Spleen (tissue), 11 donors: ENCODE measurements around the gene AFF4. TPM values are rescaled to one million over a fixed set of nuclear protein-coding genes. Genes with fewer than 3 reads are reported as not detected.

ENCODE experiments used
- DNase-seq: peaks from one replicate; pipeline ENCODE4 v3.0.0-alpha.2; 2020
- H3K27ac ChIP-seq, 8 donors: fragments of 200-600 bp; sonication (generic) in 7 of 8; 1 replicate in 4 of 8; 2 replicates in 4 of 8; pipeline versions ENCODE4 v1.5.0 to v1.8.0; 2016 to 2021; ENCODE audit warnings: inconsistent platforms in 4 of 8, mild to moderate bottlenecking in 4 of 8, moderate library complexity in 1 of 8
- H3K27me3 ChIP-seq, 7 donors: fragments of 200-600 bp; sonication (generic) in 6 of 7; replicated peaks in 1 of 7; 1 replicate in 4 of 7; 2 replicates in 3 of 7; pipeline versions ENCODE4 v1.5.0 to v1.8.0; 2016 to 2021; ENCODE audit warnings: inconsistent platforms in 3 of 7, mild to moderate bottlenecking in 1 of 7
- H3K36me3 ChIP-seq, 6 donors: fragments of 200-600 bp; sonication (generic) in 5 of 6; 1 replicate in 4 of 6; 2 replicates in 2 of 6; pipeline versions ENCODE4 v1.5.0 to v1.8.0; 2016 to 2021; ENCODE audit warnings: inconsistent platforms in 2 of 6
- H3K4me1 ChIP-seq, 6 donors: fragments of 200-600 bp; sonication (generic) in 5 of 6; 1 replicate in 3 of 6; 2 replicates in 3 of 6; pipeline versions ENCODE4 v1.5.0 to v1.8.0; 2016 to 2021; ENCODE audit warnings: inconsistent platforms in 3 of 6
- H3K4me3 ChIP-seq, 8 donors: fragments of 200-600 bp; sonication (generic) in 7 of 8; 1 replicate in 4 of 8; 2 replicates in 4 of 8; pipeline versions ENCODE4 v1.5.0 to v1.8.0; 2016 to 2021; ENCODE audit warnings: inconsistent platforms in 4 of 8, mild to moderate bottlenecking in 4 of 8, moderate library complexity in 2 of 8
- H3K9me3 ChIP-seq, 8 donors: fragments of 200-600 bp; sonication (generic) in 7 of 8; 1 replicate in 4 of 8; 2 replicates in 4 of 8; pipeline versions ENCODE4 v1.5.0 to v1.8.0; 2016 to 2021; ENCODE audit warnings: inconsistent platforms in 4 of 8
- POLR2A ChIP-seq, 3 donors: fragments of 450-650 bp; IDR thresholded peaks; one replicate each; pipeline ENCODE4 v1.5.1; 2017; ENCODE audit warnings: antibody characterized with exemption in 3 of 3, mild to moderate bottlenecking in 1 of 3
- POLR2AphosphoS5 ChIP-seq, 3 donors: sonication (generic); formaldehyde crosslinking; IDR thresholded peaks; one replicate each; pipeline ENCODE4 v1.5.1; 2017; ENCODE audit warnings: antibody characterized with exemption in 3 of 3
- whole genome bisulfite sequencing, 5 donors: extraction: QIAGEN DNeasy Blood & Tissue Kit in 3 of 5; methylation state at CpG; one replicate each; pipeline versions ENCODE4 v1.1.5 to v1.1.7; 2013 to 2018; 5-methylcytosine and 5-hydroxymethylcytosine counted together
- intact Hi-C: fragments of 100-400 bp; cut with DNase I; formaldehyde crosslinking; loops from one replicate; pipeline ENCODE4 v1.15.0; 2023; ENCODE audit warnings: low total_unique reads
- polyA plus RNA-seq, 3 donors: library from polyadenylated mRNA; stranded (reverse); fragments of 200-250 nt; gene quantifications; one replicate each; pipeline ENCODE4 v1.2.1, GENCODE V29; 2013
- total RNA-seq, 7 donors: library from RNA; depleted of rRNA in 3 of 7; stranded (reverse); fragments of >200 nt in 3 of 7; fragmentation: NEBNext Ultra II Directional in 4 of 7; extraction: Animal tissue kit (Norgen Biotek cat#: 25700) in 4 of 7; gene quantifications; one replicate each; pipeline versions ENCODE4 v1.1.0 to v1.2.1, GENCODE V29; 2016 to 2021
- TF ChIP-seq, protein P1 (sequence below), 11 experiments: fragments of 200-600 bp in 7 of 11; fragments of 450-650 bp in 4 of 11; sonication (generic) in 4 of 11; IDR thresholded peaks in 8 of 11; conservative IDR thresholded peaks in 3 of 11; 1 replicate in 7 of 11; 2 replicates in 4 of 11; pipeline versions ENCODE4 v1.4.0 to v1.8.0; 2016 to 2021; ENCODE audit warnings: antibody characterized with exemption in 11 of 11, inconsistent platforms in 4 of 11, mild to moderate bottlenecking in 1 of 11
- donor health status: healthy with polysubstance abuse.
- donor health status: DM: no; HTN: no; CAD: no; lungs with moderate emphysema.
- donor health status: DM: no; HTN: no; CAD: no.
- donor health status: Bipolar disorder and iron deficiency.
- donor health status: healthy.
- donor health status: DM: no; HTN: no; CAD: no.
- donor health status: DM: yes; HTN: yes; CAD: no.

The AFF4 gene
- total and polyA plus RNA-seq, 10 donors: 5.1 to 84.3 (median 65.1) TPM

GRCh38 chr5:132886064-132886823, 77.2 kb downstream of the AFF4 start:
- intact Hi-C loops: no loop called here
- 91 to 94% (median 92%) methylated on average over 11 of the region's 11 CpGs for WGBS, 5 donors
- TF ChIP-seq, protein P1, sequence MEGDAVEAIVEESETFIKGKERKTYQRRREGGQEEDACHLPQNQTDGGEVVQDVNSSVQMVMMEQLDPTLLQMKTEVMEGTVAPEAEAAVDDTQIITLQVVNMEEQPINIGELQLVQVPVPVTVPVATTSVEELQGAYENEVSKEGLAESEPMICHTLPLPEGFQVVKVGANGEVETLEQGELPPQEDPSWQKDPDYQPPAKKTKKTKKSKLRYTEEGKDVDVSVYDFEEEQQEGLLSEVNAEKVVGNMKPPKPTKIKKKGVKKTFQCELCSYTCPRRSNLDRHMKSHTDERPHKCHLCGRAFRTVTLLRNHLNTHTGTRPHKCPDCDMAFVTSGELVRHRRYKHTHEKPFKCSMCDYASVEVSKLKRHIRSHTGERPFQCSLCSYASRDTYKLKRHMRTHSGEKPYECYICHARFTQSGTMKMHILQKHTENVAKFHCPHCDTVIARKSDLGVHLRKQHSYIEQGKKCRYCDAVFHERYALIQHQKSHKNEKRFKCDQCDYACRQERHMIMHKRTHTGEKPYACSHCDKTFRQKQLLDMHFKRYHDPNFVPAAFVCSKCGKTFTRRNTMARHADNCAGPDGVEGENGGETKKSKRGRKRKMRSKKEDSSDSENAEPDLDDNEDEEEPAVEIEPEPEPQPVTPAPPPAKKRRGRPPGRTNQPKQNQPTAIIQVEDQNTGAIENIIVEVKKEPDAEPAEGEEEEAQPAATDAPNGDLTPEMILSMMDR (IDR thresholded peaks at IDR 0.05 in 8 of 11, conservative IDR thresholded peaks at IDR 0.05 in 3 of 11): no peak
- TF ChIP-seq POLR2A (IDR thresholded peaks at IDR 0.05): no peak
- TF ChIP-seq POLR2AphosphoS5 (IDR thresholded peaks at IDR 0.05): no peak
- DNase-seq: no peak
- H3K4me3 ChIP-seq: no peak overlapping the region
- H3K27ac ChIP-seq: no peak overlapping the region
- H3K9me3 ChIP-seq: no peaks in the 10 kb centered on the region
- H3K4me1 ChIP-seq: peaks cover 0 to 9% (median 2%) of the 10 kb centered on the region in 6 donors
- H3K27me3 ChIP-seq: no peaks in the 10 kb centered on the region
- peaks cover 10 to 99% (median 83%) of the 10 kb centered on the region in 6 donors for H3K36me3 ChIP-seq

GRCh38 chr5:132884548-132884947, 78.9 kb downstream of the AFF4 start:
- 79 to 92% (median 92%) methylated on average over 2 of the region's 2 CpGs for WGBS, 5 donors
- Histone ChIP-seq H3K9me3 (no peaks in the 10 kb centered on the region), H3K36me3 (peaks cover 10 to 99% (median 87%) of the 10 kb centered on the region in 6 donors), H3K27ac (no peak overlapping the region), H3K4me3 (no peak overlapping the region), H3K27me3 (no peaks in the 10 kb centered on the region), H3K4me1 (peaks cover 0 to 9% (median 2%) of the 10 kb centered on the region in 6 donors)
- intact Hi-C loops: no loop called here
- no peak for TF ChIP-seq POLR2AphosphoS5 (IDR thresholded peaks at IDR 0.05)
- no peak for TF ChIP-seq POLR2A (IDR thresholded peaks at IDR 0.05)
- TF ChIP-seq, protein P1 (IDR thresholded peaks at IDR 0.05 in 8 of 11, conservative IDR thresholded peaks at IDR 0.05 in 3 of 11): no peak
- no peak for DNase-seq

- H3K36me3 ChIP-seq: peaks cover 10 to 99% (median 82%) of the 10 kb centered on the region in 6 donors
- H3K9me3 ChIP-seq: no peaks in the 10 kb centered on the region
- TF ChIP-seq, protein P1 (IDR thresholded peaks at IDR 0.05 in 8 of 11, conservative IDR thresholded peaks at IDR 0.05 in 3 of 11): peak in 10 of 11 experiments; percentile 38 to 81 (median 62)
- TF ChIP-seq POLR2A (IDR thresholded peaks at IDR 0.05) (no peak), POLR2AphosphoS5 (IDR thresholded peaks at IDR 0.05) (peak in 1 of 3 donors; percentile 46)
- no peak overlapping the region for H3K4me3 ChIP-seq
- no peak overlapping the region for H3K27ac ChIP-seq
- 31 to 47% (median 39%) methylated on average over 2 of the region's 2 CpGs for WGBS, 5 donors
- no peak for DNase-seq
- intact Hi-C loops: no loop called here
- H3K27me3 ChIP-seq: no peaks in the 10 kb centered on the region
- peaks cover 0 to 9% (median 2%) of the 10 kb centered on the region in 6 donors for H3K4me1 ChIP-seq
These were observed 80.1 kb downstream of the AFF4 start for GRCh38 chr5:132883261-132883834.

DNA sequence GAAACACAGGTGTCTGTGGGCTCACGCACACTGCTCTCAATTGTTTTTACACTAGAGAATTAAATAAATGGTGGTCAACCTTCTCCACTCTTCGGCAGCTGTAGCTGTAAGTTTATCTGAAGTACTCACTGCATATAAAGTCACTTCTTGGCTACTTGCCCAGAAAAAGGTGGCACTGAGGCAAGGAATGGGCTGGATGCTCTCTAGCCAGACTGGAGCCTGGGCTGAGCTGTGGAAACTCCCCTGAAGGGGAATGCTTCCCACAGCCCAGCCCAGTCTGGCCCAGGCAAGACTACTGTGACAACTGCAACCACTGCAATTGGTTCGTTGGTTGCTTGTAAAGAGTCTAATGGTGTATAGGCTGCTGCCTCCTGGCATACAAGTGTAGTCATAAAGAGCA, 85.5 kb downstream of the AFF4 start:
- Histone ChIP-seq H3K27me3 (no peaks in the 10 kb centered on the region), H3K4me1 (peaks cover 0 to under 1% (median 0%) of the 10 kb centered on the region in 6 donors), H3K4me3 (no peak overlapping the region), H3K36me3 (peaks cover 0 to 100% (median 60%) of the 10 kb centered on the region in 6 donors), H3K27ac (no peak overlapping the region), H3K9me3 (no peaks in the 10 kb centered on the region)
- 78 to 93% (median 79%) methylated on average over 3 of the region's 3 CpGs for WGBS, 5 donors
- intact Hi-C loops: no loop called here
- TF ChIP-seq POLR2AphosphoS5 (IDR thresholded peaks at IDR 0.05): no peak
- TF ChIP-seq POLR2A (IDR thresholded peaks at IDR 0.05): no peak
- TF ChIP-seq, protein P1 (IDR thresholded peaks at IDR 0.05 in 8 of 11, conservative IDR thresholded peaks at IDR 0.05 in 3 of 11): no peak
- no peak for DNase-seq
